HCT116 (cell line): Measurements from ENCODE around the gene MGA. TPM values are rescaled to one million over a fixed set of nuclear protein-coding genes. Genes with fewer than 3 reads are reported as not detected.

Experiments used
- ATAC-seq: fragments of 200-7000 bp; cut with Tn5 transposase; 2 replicates; pipeline ENCODE4 v1.9.1; 2020; ENCODE audit warnings: mild to moderate bottlenecking, moderate library complexity
- BruUV-seq: library from RNA; stranded (reverse); fragments of 400-500 nt; replicated peaks from 2 replicates; lab custom pipeline; 2021; lab: Mats Ljungman, UMichigan
- CTCF ChIA-PET: fragments of 300-600 bp; sonication (Branson Sonifier 250); formaldehyde crosslinking; loops from one replicate; lab custom pipeline; 2021; ENCODE audit warnings: antibody characterized with exemption; lab: Charles Lee
- POLR2A ChIA-PET: fragments of 300-600, 350-600 bp; sonication (Branson Sonifier 250); formaldehyde crosslinking; loops from one replicate; lab custom pipeline; 2021; ENCODE audit warnings: antibody characterized with exemption; lab: Charles Lee
- RAD21 ChIA-PET, 2 experiments: fragments of 300-600 bp; sonication (Branson Sonifier 250); formaldehyde crosslinking; loops; one replicate each; lab custom pipeline; 2023; ENCODE audit warnings: low total read pairs in 2 of 2; ENCODE audit not compliant: uncharacterized antibody in 2 of 2, unreplicated experiment in 2 of 2, low non-redundant PET in 1 of 2; lab: Charles Lee
- DNase-seq: peaks from one replicate; pipeline ENCODE4 v3.0.0-alpha.2; 2010; ENCODE audit warnings: low read depth, low spot score
- H2AFZ ChIP-seq: fragments of 200-600 bp; shearing (Covaris generic), sonication (generic); 2 replicates; pipeline ENCODE4 v1.6.1; 2017; ENCODE audit warnings: low read depth, mixed run types, mixed read lengths, antibody characterized with exemption, low read length; ENCODE audit not compliant: poor library complexity, severe bottlenecking
- H3K27ac ChIP-seq: 2 replicates; pipeline ENCODE4 v1.5.1; 2012; ENCODE audit warnings: low read depth, low read length
- H3K27me3 ChIP-seq: fragments of 200-600 bp; sonication (generic); 2 replicates; pipeline ENCODE4 v1.6.1; 2016; ENCODE audit warnings: mixed run types, low read length, mixed read lengths; ENCODE audit not compliant: insufficient read depth
- H3K36me3 ChIP-seq, 2 experiments: fragments of 200-500 bp in 1 of 2; fragments of 200-600 bp in 1 of 2; sonication (Bioruptor generic) in 1 of 2; sonication (generic) in 1 of 2; 2 replicates each; pipeline versions ENCODE4 v1.5.1 to v1.6.1; 2014 to 2016; ENCODE audit warnings: low read length in 2 of 2, inconsistent platforms in 1 of 2, mixed read lengths in 1 of 2, mixed run types in 1 of 2; ENCODE audit not compliant: insufficient read depth in 2 of 2, control insufficient read depth in 1 of 2
- H3K4me1 ChIP-seq, 2 experiments: fragments of 200-600 bp in 1 of 2; sonication (generic) in 1 of 2; 2 replicates each; pipeline versions ENCODE4 v1.5.1 to v1.6.1; 2012 to 2017; ENCODE audit warnings: low read length in 2 of 2, inconsistent platforms in 1 of 2, mild to moderate bottlenecking in 1 of 2, mixed read lengths in 1 of 2, mixed run types in 1 of 2, moderate library complexity in 1 of 2; ENCODE audit not compliant: insufficient read depth in 2 of 2, control insufficient read depth in 1 of 2
- H3K4me2 ChIP-seq: fragments of 200-600 bp; sonication (generic); 2 replicates; pipeline ENCODE4 v1.6.1; 2017; ENCODE audit warnings: mixed run types, low read length, mixed read lengths
- H3K4me3 ChIP-seq, 2 experiments: fragments of 200-600 bp in 1 of 2; sonication (generic) in 1 of 2; replicated peaks in 1 of 2; 2 replicates each; pipeline ENCODE4 v1.5.1; 2011 to 2016; ENCODE audit warnings: low read length in 2 of 2, control low read depth in 1 of 2, low read depth in 1 of 2, mild to moderate bottlenecking in 1 of 2, mixed read lengths in 1 of 2, mixed run types in 1 of 2
- H3K79me2 ChIP-seq: fragments of 200-600 bp; sonication (generic); 2 replicates; pipeline ENCODE4 v1.6.1; 2017; ENCODE audit warnings: mild to moderate bottlenecking, mixed run types, low read length, moderate library complexity, mixed read lengths; ENCODE audit not compliant: insufficient read depth
- H3K9ac ChIP-seq: fragments of 200-600 bp; sonication (generic); 2 replicates; pipeline ENCODE4 v1.6.1; 2016; ENCODE audit warnings: low read length, mixed read lengths
- H3K9me2 ChIP-seq: fragments of 200-600 bp; sonication (generic), shearing (Covaris generic); 2 replicates; pipeline ENCODE4 v1.6.1; 2017; ENCODE audit warnings: mixed run types, mild to moderate bottlenecking, moderate library complexity; ENCODE audit not compliant: insufficient read depth
- H3K9me3 ChIP-seq, 2 experiments: fragments of 200-500 bp in 1 of 2; fragments of 200-600 bp in 1 of 2; sonication (Bioruptor generic) in 1 of 2; sonication (generic) in 1 of 2; 2 replicates each; pipeline ENCODE4 v1.6.1; 2014 to 2017; ENCODE audit warnings: low read length in 2 of 2, mixed read lengths in 2 of 2, inconsistent platforms in 1 of 2, low read depth in 1 of 2, mild to moderate bottlenecking in 1 of 2, mixed run types in 1 of 2, moderate library complexity in 1 of 2; ENCODE audit not compliant: control insufficient read depth in 1 of 2, insufficient read depth in 1 of 2
- H4K20me1 ChIP-seq: fragments of 200-600 bp; sonication (generic), shearing (Covaris generic); 2 replicates; pipeline ENCODE4 v1.6.1; 2017; ENCODE audit warnings: mixed run types, mild to moderate bottlenecking, moderate library complexity; ENCODE audit not compliant: insufficient read depth
- EGR1 ChIP-seq: IDR thresholded peaks from 2 replicates; pipeline ENCODE4 v1.6.1; 2012; ENCODE audit warnings: low read depth
- EZH2 ChIP-seq: fragments of 200-600 bp; sonication (generic); IDR thresholded peaks from 2 replicates; pipeline ENCODE4 v1.6.1; 2017; ENCODE audit warnings: antibody characterized with exemption, mixed run types
- RAD21 ChIP-seq: IDR thresholded peaks from 2 replicates; pipeline ENCODE4 v1.6.1; 2012; ENCODE audit warnings: low read depth, mild to moderate bottlenecking
- SIN3A ChIP-seq: IDR thresholded peaks from 2 replicates; pipeline ENCODE4 v1.6.1; 2012; ENCODE audit warnings: low read depth
- ZNF274 ChIP-seq: fragments of 200-500 bp; sonication (Bioruptor generic); IDR thresholded peaks from 2 replicates; pipeline ENCODE4 v1.6.1; 2014; ENCODE audit warnings: mild to moderate bottlenecking, low read depth, low read length, inconsistent platforms
- intact Hi-C: fragments of 100-400 bp; cut with micrococcal nuclease; formaldehyde crosslinking; loops from 2 replicates; pipeline ENCODE4 v1.10.0; 2022
- total RNA-seq: library from RNA; stranded (reverse); gene quantifications from one replicate; pipeline ENCODE4 v1.2.1, GENCODE V29; 2021; ENCODE audit not compliant: unreplicated experiment
- TF ChIP-seq, protein P1 (sequence below): IDR thresholded peaks from 2 replicates; pipeline ENCODE4 v1.6.1; 2011; ENCODE audit warnings: mild to moderate bottlenecking, low read length, moderate library complexity; ENCODE audit not compliant: insufficient replicate concordance; ENCODE audit errors: extremely low read depth
- TF ChIP-seq, protein P2 (sequence below), 3 experiments: fragments of 200-600 bp in 1 of 3; sonication (generic) in 1 of 3; IDR thresholded peaks in 2 of 3; conservative IDR thresholded peaks in 1 of 3; 2 replicates each; pipeline ENCODE4 v1.5.1; 2012 to 2017; ENCODE audit warnings: low read depth in 2 of 3, low read length in 2 of 3, antibody characterized with exemption in 1 of 3, borderline replicate concordance in 1 of 3, control low read depth in 1 of 3, mild to moderate bottlenecking in 1 of 3, mixed read lengths in 1 of 3, mixed run types in 1 of 3, moderate library complexity in 1 of 3; ENCODE audit not compliant: insufficient read depth in 1 of 3

The MGA gene
- total RNA-seq, 1 experiment from 2014 or later, result 28.9 TPM

DNA sequence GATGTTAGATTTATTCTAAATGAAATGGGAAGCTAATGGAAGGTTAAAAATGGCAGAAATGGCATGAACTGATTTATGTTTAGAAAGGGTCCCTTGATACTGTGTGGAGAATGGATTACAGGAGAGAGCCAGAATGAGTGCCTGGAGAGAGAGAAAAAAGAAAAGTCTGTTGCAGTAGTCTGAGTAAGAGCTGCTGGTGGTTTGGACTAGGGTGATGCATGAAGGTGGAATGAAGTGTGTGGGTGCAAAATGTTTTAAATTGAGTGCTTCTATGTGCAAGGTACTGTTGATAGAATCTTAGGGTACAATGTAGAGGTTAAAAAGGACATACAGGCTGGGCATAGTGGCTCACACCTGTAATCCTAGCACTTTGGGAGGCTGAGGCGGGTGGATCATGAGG, 11.4 kb upstream of the MGA start:
- CTCF ChIA-PET, result interaction anchor here (0.7 kb wide), 1 partner anchor 79 kb away, joined by 3 read pairs; no protein-coding TSS in a partner anchor

More for the DNA sequence above, 11.4 kb upstream of the MGA start:
- no peaks in the 10 kb centered on the region for H3K27me3 ChIP-seq
- peaks cover 0 to 12% of the 10 kb centered on the region in 2 experiments; a peak in 2 of 4 replicates for H3K4me1 ChIP-seq
- H3K9ac ChIP-seq, result no peak overlapping the region
- no peaks in the 10 kb centered on the region for H3K79me2 ChIP-seq
- H3K4me3 ChIP-seq, result no peak overlapping the region
- no peaks in the 10 kb centered on the region for H3K9me2 ChIP-seq
- H2AFZ ChIP-seq, result no peak overlapping the region
- DNase-seq, result no peak
- H4K20me1 ChIP-seq, result no peaks in the 10 kb centered on the region
- ChIA-PET RAD21 (no interaction called here), POLR2A (no interaction called here)
- ATAC-seq, result no peak
- intact Hi-C loops, result loop anchor here (10.0 kb wide), 1 partner anchor 84 kb away; no protein-coding TSS in a partner anchor
- H3K9me3 ChIP-seq, result no peaks in the 10 kb centered on the region
- no peaks in the 10 kb centered on the region for H3K36me3 ChIP-seq
- no peak overlapping the region for H3K4me2 ChIP-seq
- TF ChIP-seq SIN3A (no peak), EGR1 (no peak), RAD21 (no peak), ZNF274 (no peak), EZH2 (no peak)
- TF ChIP-seq, protein P1, sequence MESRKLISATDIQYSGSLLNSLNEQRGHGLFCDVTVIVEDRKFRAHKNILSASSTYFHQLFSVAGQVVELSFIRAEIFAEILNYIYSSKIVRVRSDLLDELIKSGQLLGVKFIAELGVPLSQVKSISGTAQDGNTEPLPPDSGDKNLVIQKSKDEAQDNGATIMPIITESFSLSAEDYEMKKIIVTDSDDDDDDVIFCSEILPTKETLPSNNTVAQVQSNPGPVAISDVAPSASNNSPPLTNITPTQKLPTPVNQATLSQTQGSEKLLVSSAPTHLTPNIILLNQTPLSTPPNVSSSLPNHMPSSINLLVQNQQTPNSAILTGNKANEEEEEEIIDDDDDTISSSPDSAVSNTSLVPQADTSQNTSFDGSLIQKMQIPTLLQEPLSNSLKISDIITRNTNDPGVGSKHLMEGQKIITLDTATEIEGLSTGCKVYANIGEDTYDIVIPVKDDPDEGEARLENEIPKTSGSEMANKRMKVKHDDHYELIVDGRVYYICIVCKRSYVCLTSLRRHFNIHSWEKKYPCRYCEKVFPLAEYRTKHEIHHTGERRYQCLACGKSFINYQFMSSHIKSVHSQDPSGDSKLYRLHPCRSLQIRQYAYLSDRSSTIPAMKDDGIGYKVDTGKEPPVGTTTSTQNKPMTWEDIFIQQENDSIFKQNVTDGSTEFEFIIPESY, result no peak
- TF ChIP-seq, protein P2, sequence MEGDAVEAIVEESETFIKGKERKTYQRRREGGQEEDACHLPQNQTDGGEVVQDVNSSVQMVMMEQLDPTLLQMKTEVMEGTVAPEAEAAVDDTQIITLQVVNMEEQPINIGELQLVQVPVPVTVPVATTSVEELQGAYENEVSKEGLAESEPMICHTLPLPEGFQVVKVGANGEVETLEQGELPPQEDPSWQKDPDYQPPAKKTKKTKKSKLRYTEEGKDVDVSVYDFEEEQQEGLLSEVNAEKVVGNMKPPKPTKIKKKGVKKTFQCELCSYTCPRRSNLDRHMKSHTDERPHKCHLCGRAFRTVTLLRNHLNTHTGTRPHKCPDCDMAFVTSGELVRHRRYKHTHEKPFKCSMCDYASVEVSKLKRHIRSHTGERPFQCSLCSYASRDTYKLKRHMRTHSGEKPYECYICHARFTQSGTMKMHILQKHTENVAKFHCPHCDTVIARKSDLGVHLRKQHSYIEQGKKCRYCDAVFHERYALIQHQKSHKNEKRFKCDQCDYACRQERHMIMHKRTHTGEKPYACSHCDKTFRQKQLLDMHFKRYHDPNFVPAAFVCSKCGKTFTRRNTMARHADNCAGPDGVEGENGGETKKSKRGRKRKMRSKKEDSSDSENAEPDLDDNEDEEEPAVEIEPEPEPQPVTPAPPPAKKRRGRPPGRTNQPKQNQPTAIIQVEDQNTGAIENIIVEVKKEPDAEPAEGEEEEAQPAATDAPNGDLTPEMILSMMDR (IDR thresholded peaks at IDR 0.05 in 2 of 3, conservative IDR thresholded peaks at IDR 0.05 in 1 of 3; ENCODE audit: borderline replicate concordance in 1 of 3, insufficient read depth in 1 of 3, low read depth in 2 of 3, low read length in 2 of 3), result no peak
- no TSS peak for BruUV-seq
- H3K27ac ChIP-seq, result no peak overlapping the region
